HG02571 (cell line): ENCODE results near the gene NKG7.
A peak's percentile ranks its signal among the peaks of the same experiment; 100 is the strongest.

Source experiments
- ATAC-seq: cut with Tn5 transposase; IDR thresholded peaks from one replicate; pipeline ENCODE4 v1.9.1; 2021; ENCODE audit warnings: mild to moderate bottlenecking, moderate library complexity; ENCODE audit not compliant: unreplicated experiment

The NKG7 gene

GRCh38 chr19:51338563-51339312 lies 33.7 kb downstream of the NKG7 start:
- ATAC-seq, result peak; percentile 50

- no peak for ATAC-seq
Observed at GRCh38 chr19:51337861-51338562, 34.4 kb downstream of the NKG7 start.

DNA sequence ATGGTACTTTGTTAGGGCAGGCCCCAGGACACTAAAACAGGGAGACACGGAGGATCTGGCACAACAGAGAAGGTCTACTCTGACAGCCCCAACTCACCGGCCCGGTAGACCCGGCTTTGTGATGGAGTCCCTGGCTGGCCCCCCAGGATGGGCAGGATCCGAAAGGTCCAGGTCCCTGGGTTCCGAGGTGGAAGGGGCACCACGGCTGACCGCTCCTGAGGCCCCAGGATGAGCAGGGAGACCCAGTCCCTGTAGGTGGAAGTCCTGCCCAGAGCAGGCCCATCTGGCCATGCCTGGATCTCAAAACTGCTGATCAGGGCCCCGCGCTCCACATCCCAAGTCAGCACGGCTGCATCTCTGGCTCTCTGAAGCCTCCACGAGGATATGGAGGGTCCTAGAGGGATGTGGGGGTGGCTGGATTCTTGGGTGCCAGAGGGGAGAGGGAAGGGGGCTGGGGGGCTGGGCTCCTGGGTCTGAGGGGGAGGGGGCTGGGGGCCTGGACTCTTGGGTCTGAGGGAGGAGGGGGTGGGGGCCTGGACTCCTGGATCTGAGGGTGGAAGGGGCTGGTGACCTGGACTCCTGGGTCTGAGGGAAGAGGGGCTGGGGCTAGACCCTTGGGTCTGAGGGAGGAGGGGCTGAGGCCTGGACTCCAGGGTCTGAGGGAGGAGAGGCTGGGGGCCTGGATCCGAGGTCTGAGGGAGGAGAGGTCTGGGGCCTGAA lies 35.2 kb downstream of the NKG7 start:
- no peak for ATAC-seq

- no peak for ATAC-seq
Observed at GRCh38 chr19:51333836-51334460, 38.5 kb downstream of the NKG7 start.

DNA sequence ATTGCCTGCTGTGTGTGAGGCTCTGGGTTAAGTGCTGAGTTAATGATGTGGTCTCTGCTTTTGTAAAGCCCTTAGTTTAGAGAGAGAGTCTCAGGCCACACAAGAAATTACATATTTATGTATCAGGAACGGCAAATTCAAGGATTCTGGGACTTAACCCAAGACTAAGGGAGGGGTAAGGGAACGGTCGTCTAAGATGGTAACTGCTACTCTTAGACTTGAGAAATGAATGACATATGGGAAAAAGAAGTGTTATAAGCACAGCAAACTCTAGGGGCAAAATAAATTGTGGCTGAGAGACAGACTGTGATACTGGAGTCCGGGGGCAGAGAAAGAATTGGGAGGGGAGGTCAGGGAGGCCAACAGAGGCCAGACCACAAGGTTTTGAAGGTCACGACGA lies 40.7 kb downstream of the NKG7 start:
- no peak for ATAC-seq

GRCh38 chr19:51331193-51331592 lies 41.3 kb downstream of the NKG7 start:
- no peak for ATAC-seq

DNA sequence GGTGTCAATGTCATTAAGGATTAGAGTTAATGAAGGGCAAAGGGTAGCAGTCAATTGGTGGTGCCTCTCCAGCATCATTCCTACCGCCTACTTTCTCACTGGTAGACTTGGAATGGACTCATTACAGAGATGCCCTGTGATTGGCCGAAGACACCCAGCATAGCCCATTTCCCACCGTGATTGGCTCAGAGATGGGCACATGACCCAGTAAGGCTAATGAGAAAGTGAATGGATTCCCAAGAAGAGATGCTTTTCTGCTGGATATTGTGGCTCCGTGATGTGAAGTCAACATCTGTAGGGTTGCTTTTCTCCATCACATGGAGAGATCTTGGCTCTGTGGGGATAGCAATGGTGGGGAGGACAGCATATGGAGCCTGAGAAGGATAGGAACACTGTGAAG lies 42.1 kb downstream of the NKG7 start:
- ATAC-seq, result no peak

DNA sequence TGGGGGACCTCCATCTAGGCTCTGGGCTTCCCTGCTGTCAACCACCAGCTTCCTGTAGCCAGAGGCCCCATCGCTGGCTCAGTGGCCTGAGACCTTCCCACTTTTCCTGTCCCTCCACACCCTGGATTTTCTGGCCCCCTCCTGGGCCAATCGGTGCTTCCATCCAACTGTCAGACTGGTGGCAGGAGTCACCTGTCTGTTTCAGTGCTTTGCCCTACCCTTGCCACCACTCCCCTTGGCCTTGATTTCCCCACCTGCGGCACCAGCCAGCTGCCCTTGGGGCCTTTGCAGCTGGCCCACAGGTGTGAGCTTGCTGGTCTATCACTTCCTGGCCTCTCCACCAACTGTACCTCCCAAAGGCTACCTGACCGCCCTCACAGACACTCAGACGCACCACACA lies 43.0 kb downstream of the NKG7 start:
- ATAC-seq, result no peak

GRCh38 chr19:51327066-51328001 lies 45.1 kb downstream of the NKG7 start:
- no peak for ATAC-seq

GRCh38 chr19:51326216-51327065 lies 46.0 kb downstream of the NKG7 start:
- ATAC-seq, result no peak

DNA sequence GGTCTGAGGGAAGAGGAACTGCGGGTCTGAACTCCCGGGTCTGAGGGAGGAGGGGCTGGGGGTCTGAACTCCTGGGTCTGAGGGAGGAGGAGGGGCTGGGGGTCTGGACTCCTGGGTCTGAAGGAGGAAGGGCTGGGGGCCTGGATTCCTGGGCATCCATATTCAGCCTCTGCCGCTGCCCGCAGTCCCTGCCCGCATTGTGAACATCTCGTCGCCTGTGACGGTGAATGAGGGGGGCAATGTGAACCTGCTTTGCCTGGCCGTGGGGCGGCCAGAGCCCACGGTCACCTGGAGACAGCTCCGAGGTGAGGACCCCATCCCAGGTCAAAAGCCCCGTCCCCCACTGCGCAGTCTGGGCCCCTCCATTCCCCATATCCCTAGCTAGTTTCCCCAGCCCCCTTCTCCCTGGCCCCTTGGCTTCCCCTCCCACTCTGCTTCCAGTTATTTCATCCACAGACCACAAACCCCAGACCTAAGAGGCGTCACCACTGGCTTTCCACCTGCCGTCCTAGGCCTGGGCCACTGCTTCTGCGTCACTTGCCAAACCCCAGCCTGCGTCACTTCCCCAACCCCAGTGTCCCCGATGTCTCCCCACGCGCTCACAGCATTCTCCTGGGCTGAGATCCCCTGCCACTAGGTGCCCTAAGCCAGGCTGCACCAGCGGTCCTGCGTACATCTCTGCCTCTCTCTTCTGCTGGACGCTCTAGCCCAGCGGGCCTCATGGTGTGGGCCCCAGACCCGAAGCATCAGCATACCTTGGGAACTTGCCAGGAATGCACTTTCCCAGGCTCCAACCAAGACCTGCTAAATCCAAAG lies 47.1 kb downstream of the NKG7 start:
- ATAC-seq, result no peak

GRCh38 chr19:51324167-51324481 lies 48.3 kb downstream of the NKG7 start:
- no peak for ATAC-seq

GRCh38 chr19:51323481-51324166 lies 48.8 kb downstream of the NKG7 start:
- ATAC-seq, result no peak

GRCh38 chr19:51321799-51322198 lies 50.7 kb downstream of the NKG7 start:
- no peak for ATAC-seq
